GM12878 (cell line): ENCODE results near the gene COL24A1. TPM values are rescaled to one million over a fixed set of nuclear protein-coding genes. Genes with fewer than 3 reads are reported as not detected.

Source experiments
- ATAC-seq: fragments of 200-7000 bp; cut with Tn5 transposase; 3 replicates; pipeline ENCODE4 v1.9.1; 2020; ENCODE audit warnings: mild to moderate bottlenecking, moderate library complexity
- BruUV-seq: library from RNA; stranded (reverse); fragments of 400-500 nt; replicated peaks from 2 replicates; lab custom pipeline; 2021; lab: Mats Ljungman, UMichigan
- CTCF ChIA-PET: fragments of 300-600 bp; sonication (Branson Sonifier 250); formaldehyde crosslinking; extraction: SDS; loops from one replicate; lab custom pipeline; 2021; ENCODE audit warnings: inconsistent platforms; lab: Yijun Ruan, JAX
- POLR2A ChIA-PET: fragments of 350-600 bp; formaldehyde crosslinking; extraction: SDS; loops from one replicate; lab custom pipeline; 2021; ENCODE audit warnings: inconsistent platforms; lab: Charles Lee
- RAD21 ChIA-PET: fragments of 300-600 bp; sonication (Branson Sonifier 250); formaldehyde crosslinking; loops from one replicate; lab custom pipeline; 2023; ENCODE audit warnings: antibody characterized with exemption; ENCODE audit not compliant: unreplicated experiment; lab: Charles Lee
- SMC1A ChIA-PET: fragments of 300-600 bp; sonication (Branson Sonifier 250); formaldehyde crosslinking; loops from one replicate; lab custom pipeline; 2023; ENCODE audit not compliant: unreplicated experiment, uncharacterized antibody; lab: Charles Lee
- DNase-seq: peaks from one replicate; pipeline ENCODE4 v3.0.0-alpha.2; 2011; ENCODE audit warnings: low read depth, low spot score
- FAIRE-seq: peaks from 3 replicates; lab custom pipeline; 2011; peaks lifted over from hg19 to GRCh38; lab: Jason Lieb, UNC
- H2AFZ ChIP-seq: 2 replicates; pipeline ENCODE4 v1.6.0; 2011; ENCODE audit warnings: low read depth, low read length, control low read depth; ENCODE audit not compliant: control insufficient read depth
- H3K27ac ChIP-seq: 2 replicates; pipeline ENCODE4 v1.5.1; 2011; ENCODE audit warnings: control low read depth; ENCODE audit not compliant: control insufficient read depth, insufficient read depth
- H3K27me3 ChIP-seq, 2 experiments: replicated peaks in 1 of 2; 2 replicates each; pipeline versions ENCODE4 v1.6.0 to v1.6.1; 2011; ENCODE audit warnings: low read length in 1 of 2; ENCODE audit not compliant: control insufficient read depth in 2 of 2, insufficient read depth in 2 of 2
- H3K36me3 ChIP-seq, 2 experiments: 2 replicates each; pipeline ENCODE4 v1.5.1; 2011; ENCODE audit warnings: low read length in 1 of 2; ENCODE audit not compliant: control insufficient read depth in 2 of 2, insufficient read depth in 2 of 2
- H3K4me1 ChIP-seq: 2 replicates; pipeline ENCODE4 v1.6.1; 2011; ENCODE audit warnings: mild to moderate bottlenecking, low read length, moderate library complexity, mixed read lengths; ENCODE audit not compliant: control insufficient read depth, insufficient read depth
- H3K4me2 ChIP-seq: 2 replicates; pipeline ENCODE4 v1.6.0; 2011; ENCODE audit warnings: control low read depth; ENCODE audit not compliant: control insufficient read depth, insufficient read depth
- H3K4me3 ChIP-seq: fragments of 200-600 bp; sonication (generic); 2 replicates; pipeline ENCODE4 v1.5.1; 2016
- H3K79me2 ChIP-seq: 2 replicates; pipeline ENCODE4 v1.6.0; 2011; ENCODE audit warnings: low read length; ENCODE audit not compliant: control insufficient read depth, insufficient read depth
- H3K9ac ChIP-seq: 2 replicates; pipeline ENCODE4 v1.8.0; 2011; ENCODE audit warnings: low read length, control low read depth, mixed read lengths; ENCODE audit not compliant: control insufficient read depth, insufficient read depth
- H3K9me3 ChIP-seq: replicated peaks from 3 replicates; pipeline ENCODE4 v1.5.1; 2011; ENCODE audit warnings: mild to moderate bottlenecking, low read length; ENCODE audit not compliant: control insufficient read depth, insufficient read depth
- H4K20me1 ChIP-seq: 2 replicates; pipeline ENCODE4 v1.6.0; 2011; ENCODE audit not compliant: control insufficient read depth, insufficient read depth
- BCL11A ChIP-seq: IDR thresholded peaks from 2 replicates; pipeline ENCODE4 v1.6.1; 2011; ENCODE audit warnings: low read depth, low read length
- CBX5 ChIP-seq: sonication (generic); IDR thresholded peaks from 2 replicates; pipeline ENCODE4 v1.6.1; 2016; ENCODE audit warnings: low read depth, moderate library complexity, mild to moderate bottlenecking, inconsistent platforms
- ESRRA ChIP-seq: IDR thresholded peaks from 2 replicates; pipeline ENCODE4 v1.6.1; 2012; ENCODE audit warnings: mild to moderate bottlenecking, low read length, improper control_type of control experiment
- GABPA ChIP-seq: IDR thresholded peaks from 2 replicates; pipeline ENCODE4 v1.6.1; 2014; ENCODE audit warnings: antibody characterized with exemption, low read depth, mild to moderate bottlenecking, inconsistent platforms
- IKZF2 ChIP-seq, 2 experiments: fragments of 450-650 bp; IDR thresholded peaks; 2 replicates each; pipeline ENCODE4 v1.6.1; 2017; ENCODE audit warnings: mild to moderate bottlenecking in 2 of 2, moderate library complexity in 2 of 2
- KAT2A ChIP-seq: conservative IDR thresholded peaks from 2 replicates; pipeline ENCODE4 v1.6.1; 2011; ENCODE audit warnings: low read depth, low read length; ENCODE audit not compliant: control insufficient read depth
- LARP7 ChIP-seq: fragments of 450-650 bp; IDR thresholded peaks from 2 replicates; pipeline ENCODE4 v1.6.1; 2017; ENCODE audit warnings: mild to moderate bottlenecking
- MTA2 ChIP-seq: fragments of 450-650 bp; IDR thresholded peaks from 2 replicates; pipeline ENCODE4 v1.6.1; 2016; ENCODE audit warnings: low read depth, mild to moderate bottlenecking, moderate library complexity
- PAX5 ChIP-seq: IDR thresholded peaks from 2 replicates; pipeline ENCODE4 v1.6.1; 2011; ENCODE audit warnings: low read depth, low read length, borderline replicate concordance
- POU2F2 ChIP-seq: IDR thresholded peaks from 3 replicates; pipeline ENCODE4 v1.6.1; 2011; ENCODE audit warnings: low read depth, mild to moderate bottlenecking, low read length, borderline replicate concordance
- RB1 ChIP-seq: fragments of 450-650 bp; formaldehyde crosslinking; IDR thresholded peaks from 2 replicates; pipeline ENCODE4 v1.6.1; 2017; ENCODE audit warnings: mild to moderate bottlenecking, borderline replicate concordance
- RCOR1 ChIP-seq: conservative IDR thresholded peaks from 2 replicates; pipeline ENCODE4 v1.6.1; 2012; ENCODE audit warnings: low read depth, low read length, improper control_type of control experiment
- STAT3 ChIP-seq: IDR thresholded peaks from 2 replicates; pipeline ENCODE4 v1.6.1; 2011; ENCODE audit warnings: low read depth, low read length, improper control_type of control experiment
- ZBED1 ChIP-seq: IDR thresholded peaks from 2 replicates; pipeline ENCODE4 v1.6.1; 2016; ENCODE audit warnings: borderline replicate concordance
- WGBS: methylation state at CpG from one replicate; pipeline ENCODE4 v1.1.6; 2016; ENCODE audit warnings: low lambda C conversion rate; ENCODE audit not compliant: insufficient replicate concordance, insufficient coverage; ENCODE audit errors: missing lambda C conversion rate; 5-methylcytosine and 5-hydroxymethylcytosine counted together
- in situ Hi-C: fragments of 300-500 bp; cut with MboI; formaldehyde crosslinking; loops from 9 replicates; pipeline ENCODE4 v1.14.3; 2018; ENCODE audit warnings: mixed read lengths
- intact Hi-C: fragments of 100-400 bp; cut with micrococcal nuclease; formaldehyde crosslinking; loops from one replicate; pipeline ENCODE4 v1.14.2; 2022; ENCODE audit not compliant: unreplicated experiment
- polyA plus RNA-seq, 11 experiments: library from polyadenylated mRNA; depleted of rRNA in 4 of 11; unstranded in 6 of 11; stranded (reverse) in 5 of 11; fragments of >200 nt; fragmentation: Nextera tagmentation in 4 of 11; fragmentation: Illumina TruSeq in 1 of 11; extraction: Ambion mirVana in 4 of 11; extraction: Trizol in 1 of 11; gene quantifications; 1 replicate in 1 of 11; 2 replicates in 10 of 11; pipeline versions ENCODE4 v1.2.1 to v1.2.3, GENCODE V29; 2011 to 2016; ENCODE audit warnings: inconsistent platforms in 2 of 11, missing spikeins in 2 of 11, low read depth in 1 of 11
- total RNA-seq, 4 experiments: library from RNA; depleted of rRNA in 3 of 4; stranded (reverse); fragments of >200 nt in 3 of 4; fragmentation: Illumina TruSeq in 1 of 4; extraction: Trizol in 1 of 4; gene quantifications; 2 replicates each; pipeline versions ENCODE4 v1.2.1 to v1.2.3, GENCODE V29; 2013 to 2021
- TF ChIP-seq, protein P1 (sequence below): fragments of 450-650 bp; formaldehyde crosslinking; IDR thresholded peaks from 2 replicates; pipeline ENCODE4 v1.5.0; 2022; ENCODE audit warnings: mild to moderate bottlenecking, missing genetic modification characterization

The COL24A1 gene
- total and polyA plus RNA-seq, 10 of the 15 experiments (the other 5 are each of a cell fraction or from before 2014, with no cell fraction given) = 0.19 to 4.1 (median 2.0) TPM

DNA sequence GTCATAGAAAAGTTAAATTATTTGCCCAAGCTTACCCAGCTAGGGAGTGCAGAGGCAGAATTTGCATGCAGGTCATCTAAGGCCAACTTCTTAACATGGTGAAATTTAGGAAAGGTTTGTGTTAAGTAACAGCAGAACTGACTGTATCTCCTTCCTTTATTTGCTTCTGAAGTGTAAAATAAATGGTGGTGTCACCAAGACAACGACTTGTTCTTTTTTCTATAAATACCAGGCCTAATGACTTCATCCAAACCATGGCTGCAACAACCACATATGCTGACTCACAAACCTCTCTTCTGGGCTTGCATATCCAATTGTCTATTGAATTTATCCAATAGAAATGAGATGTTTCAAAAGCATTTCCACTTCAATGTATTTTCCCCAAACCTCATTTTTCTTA, 19.1 kb downstream of the COL24A1 start:
- SMC1A ChIA-PET = no interaction called here
- POLR2A ChIA-PET = no interaction called here
- Histone ChIP-seq H3K4me3 (no peak overlapping the region), H2AFZ (no peak overlapping the region), H3K27ac (no peak overlapping the region), H3K4me2 (no peak overlapping the region), H3K9me3 (no peaks in the 10 kb centered on the region), H3K27me3 (no peaks in the 10 kb centered on the region), H3K36me3 (no peaks in the 10 kb centered on the region), H3K4me1 (no peaks in the 10 kb centered on the region), H3K79me2 (no peaks in the 10 kb centered on the region), H3K9ac (no peak overlapping the region), H4K20me1 (no peaks in the 10 kb centered on the region)
- FAIRE-seq (no peak), DNase-seq (no peak), ATAC-seq (no peak)
- no TSS peak for BruUV-seq
- CTCF ChIA-PET = no interaction called here
- intact Hi-C loops (no loop called here), in situ Hi-C loops (no loop called here)
- no peak for TF ChIP-seq RCOR1
- no peak for TF ChIP-seq KAT2A
- TF ChIP-seq MTA2 = no peak
- no peak for TF ChIP-seq ZBED1
- TF ChIP-seq BCL11A = no peak
- no peak for TF ChIP-seq PAX5
- TF ChIP-seq STAT3 = no peak
- RAD21 ChIA-PET = no interaction called here
- 0% methylated on average over 1 of the region's 1 CpG for WGBS

DNA sequence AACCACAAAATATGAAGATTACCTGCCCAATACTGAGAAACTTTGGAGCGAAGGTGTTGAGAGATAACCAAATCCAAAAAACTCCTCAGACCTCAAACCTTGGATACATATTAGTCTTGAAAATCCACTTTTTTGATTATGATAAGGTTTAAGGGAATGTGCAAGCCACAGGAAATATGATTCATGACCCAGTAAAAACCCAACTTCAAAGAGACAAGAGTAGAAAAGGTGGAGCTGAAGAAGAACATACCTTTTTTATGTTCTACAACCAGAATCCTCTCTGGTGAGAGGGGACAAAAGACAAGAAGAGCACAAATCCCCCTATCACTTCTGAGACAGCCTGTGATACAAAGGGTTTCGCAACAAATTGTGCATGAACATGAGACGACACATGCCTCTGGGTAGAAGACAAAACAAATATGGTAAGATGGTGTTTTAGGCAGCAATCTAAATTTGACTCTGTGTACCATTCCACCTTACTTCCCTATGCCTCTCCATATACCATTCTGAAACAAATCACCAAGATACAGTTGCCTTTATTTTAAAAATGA, 37.3 kb downstream of the COL24A1 start:
- no peaks in the 10 kb centered on the region for H3K79me2 ChIP-seq
- no peak overlapping the region for H3K9ac ChIP-seq
- no peak overlapping the region for H3K27ac ChIP-seq
- no TSS peak for BruUV-seq
- no peak overlapping the region for H3K4me2 ChIP-seq
- no peaks in the 10 kb centered on the region for H3K4me1 ChIP-seq
- intact Hi-C loops = no loop called here
- H3K36me3 ChIP-seq = no peaks in the 10 kb centered on the region
- no peaks in the 10 kb centered on the region for H3K9me3 ChIP-seq
- no peak overlapping the region for H3K4me3 ChIP-seq
- no peaks in the 10 kb centered on the region for H3K27me3 ChIP-seq
- in situ Hi-C loops = no loop called here
- SMC1A ChIA-PET = no interaction called here
- H4K20me1 ChIP-seq = no peaks in the 10 kb centered on the region
- no peak for DNase-seq
- RAD21 ChIA-PET = no interaction called here
- no peak for ATAC-seq
- CTCF ChIA-PET = no interaction called here
- no peak overlapping the region for H2AFZ ChIP-seq
- WGBS = 40% methylated on average over 3 of the region's 3 CpGs
- FAIRE-seq = no peak
- POLR2A ChIA-PET = no interaction called here
- TF ChIP-seq LARP7 (no peak), CBX5 (no peak), GABPA (no peak), POU2F2 (no peak), IKZF2 (IDR thresholded peaks at IDR 0.05) (no peak), ESRRA (no peak), RB1 (no peak)
- TF ChIP-seq, protein P1, sequence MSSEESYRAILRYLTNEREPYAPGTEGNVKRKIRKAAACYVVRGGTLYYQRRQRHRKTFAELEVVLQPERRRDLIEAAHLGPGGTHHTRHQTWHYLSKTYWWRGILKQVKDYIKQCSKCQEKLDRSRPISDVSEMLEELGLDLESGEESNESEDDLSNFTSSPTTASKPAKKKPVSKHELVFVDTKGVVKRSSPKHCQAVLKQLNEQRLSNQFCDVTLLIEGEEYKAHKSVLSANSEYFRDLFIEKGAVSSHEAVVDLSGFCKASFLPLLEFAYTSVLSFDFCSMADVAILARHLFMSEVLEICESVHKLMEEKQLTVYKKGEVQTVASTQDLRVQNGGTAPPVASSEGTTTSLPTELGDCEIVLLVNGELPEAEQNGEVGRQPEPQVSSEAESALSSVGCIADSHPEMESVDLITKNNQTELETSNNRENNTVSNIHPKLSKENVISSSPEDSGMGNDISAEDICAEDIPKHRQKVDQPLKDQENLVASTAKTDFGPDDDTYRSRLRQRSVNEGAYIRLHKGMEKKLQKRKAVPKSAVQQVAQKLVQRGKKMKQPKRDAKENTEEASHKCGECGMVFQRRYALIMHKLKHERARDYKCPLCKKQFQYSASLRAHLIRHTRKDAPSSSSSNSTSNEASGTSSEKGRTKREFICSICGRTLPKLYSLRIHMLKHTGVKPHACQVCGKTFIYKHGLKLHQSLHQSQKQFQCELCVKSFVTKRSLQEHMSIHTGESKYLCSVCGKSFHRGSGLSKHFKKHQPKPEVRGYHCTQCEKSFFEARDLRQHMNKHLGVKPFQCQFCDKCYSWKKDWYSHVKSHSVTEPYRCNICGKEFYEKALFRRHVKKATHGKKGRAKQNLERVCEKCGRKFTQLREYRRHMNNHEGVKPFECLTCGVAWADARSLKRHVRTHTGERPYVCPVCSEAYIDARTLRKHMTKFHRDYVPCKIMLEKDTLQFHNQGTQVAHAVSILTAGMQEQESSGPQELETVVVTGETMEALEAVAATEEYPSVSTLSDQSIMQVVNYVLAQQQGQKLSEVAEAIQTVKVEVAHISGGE = no peak
